PFSK-1 (cell line): Measurements from ENCODE around the gene RNF19B.

Experiments used
- FOXP2 ChIP-seq: optimal IDR thresholded peaks from 2 replicates; pipeline ENCODE3; 2011; ENCODE audit warnings: borderline replicate concordance, control low read depth, inconsistent platforms; ENCODE audit not compliant: insufficient read depth; ENCODE audit errors: extremely low read length, extremely low read depth
- POLR2AphosphoS5 ChIP-seq: IDR thresholded peaks from 2 replicates; pipeline ENCODE4 v1.6.1; 2012; ENCODE audit warnings: low read depth, mild to moderate bottlenecking, control low read depth, low read length, moderate library complexity
- SIN3A ChIP-seq: IDR thresholded peaks from 2 replicates; pipeline ENCODE4 v1.6.1; 2012; ENCODE audit warnings: mild to moderate bottlenecking, low read length, moderate library complexity, borderline replicate concordance; ENCODE audit not compliant: insufficient read depth
- TAF1 ChIP-seq: IDR thresholded peaks from 2 replicates; pipeline ENCODE4 v1.6.1; 2012; ENCODE audit warnings: low read length, control low read depth, borderline replicate concordance; ENCODE audit not compliant: insufficient read depth
- TF ChIP-seq, protein P1 (sequence below), 2 experiments: IDR thresholded peaks; 2 replicates each; pipeline versions ENCODE4 v1.6.1 to v1.8.0; 2011 to 2012; ENCODE audit warnings: low read depth in 2 of 2, low read length in 2 of 2, control low read depth in 1 of 2, inconsistent platforms in 1 of 2, mild to moderate bottlenecking in 1 of 2, moderate library complexity in 1 of 2; ENCODE audit not compliant: insufficient read depth in 1 of 2

RNF19B gene

DNA sequence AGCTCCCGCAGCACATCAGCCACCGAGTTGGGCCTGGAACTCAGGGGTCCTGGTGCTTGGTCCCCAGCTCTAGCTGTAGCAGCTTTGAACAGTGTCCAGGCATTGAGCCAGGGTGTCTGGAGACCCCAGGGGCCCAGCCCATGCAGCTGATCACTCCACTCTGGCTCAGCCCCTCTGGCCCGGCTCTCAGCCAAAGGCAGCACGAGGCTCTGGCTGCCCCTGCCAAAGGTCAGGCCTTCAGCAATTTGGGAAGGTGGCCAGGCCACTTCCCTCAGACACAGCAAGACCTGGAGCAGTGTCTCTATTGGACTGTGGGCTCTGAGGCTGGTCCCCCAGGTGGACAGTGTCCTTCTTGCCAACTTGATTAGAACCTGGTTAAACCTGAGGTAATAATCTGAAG lies 34.4 kb upstream of the RNF19B start:
- TF ChIP-seq, protein P1, sequence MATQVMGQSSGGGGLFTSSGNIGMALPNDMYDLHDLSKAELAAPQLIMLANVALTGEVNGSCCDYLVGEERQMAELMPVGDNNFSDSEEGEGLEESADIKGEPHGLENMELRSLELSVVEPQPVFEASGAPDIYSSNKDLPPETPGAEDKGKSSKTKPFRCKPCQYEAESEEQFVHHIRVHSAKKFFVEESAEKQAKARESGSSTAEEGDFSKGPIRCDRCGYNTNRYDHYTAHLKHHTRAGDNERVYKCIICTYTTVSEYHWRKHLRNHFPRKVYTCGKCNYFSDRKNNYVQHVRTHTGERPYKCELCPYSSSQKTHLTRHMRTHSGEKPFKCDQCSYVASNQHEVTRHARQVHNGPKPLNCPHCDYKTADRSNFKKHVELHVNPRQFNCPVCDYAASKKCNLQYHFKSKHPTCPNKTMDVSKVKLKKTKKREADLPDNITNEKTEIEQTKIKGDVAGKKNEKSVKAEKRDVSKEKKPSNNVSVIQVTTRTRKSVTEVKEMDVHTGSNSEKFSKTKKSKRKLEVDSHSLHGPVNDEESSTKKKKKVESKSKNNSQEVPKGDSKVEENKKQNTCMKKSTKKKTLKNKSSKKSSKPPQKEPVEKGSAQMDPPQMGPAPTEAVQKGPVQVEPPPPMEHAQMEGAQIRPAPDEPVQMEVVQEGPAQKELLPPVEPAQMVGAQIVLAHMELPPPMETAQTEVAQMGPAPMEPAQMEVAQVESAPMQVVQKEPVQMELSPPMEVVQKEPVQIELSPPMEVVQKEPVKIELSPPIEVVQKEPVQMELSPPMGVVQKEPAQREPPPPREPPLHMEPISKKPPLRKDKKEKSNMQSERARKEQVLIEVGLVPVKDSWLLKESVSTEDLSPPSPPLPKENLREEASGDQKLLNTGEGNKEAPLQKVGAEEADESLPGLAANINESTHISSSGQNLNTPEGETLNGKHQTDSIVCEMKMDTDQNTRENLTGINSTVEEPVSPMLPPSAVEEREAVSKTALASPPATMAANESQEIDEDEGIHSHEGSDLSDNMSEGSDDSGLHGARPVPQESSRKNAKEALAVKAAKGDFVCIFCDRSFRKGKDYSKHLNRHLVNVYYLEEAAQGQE (IDR thresholded peaks at IDR 0.05; ENCODE audit: insufficient read depth in 1 of 2, low read depth in 2 of 2, low read length in 2 of 2): no peak
- no peak for TF ChIP-seq FOXP2
- TF ChIP-seq POLR2AphosphoS5: no peak

DNA sequence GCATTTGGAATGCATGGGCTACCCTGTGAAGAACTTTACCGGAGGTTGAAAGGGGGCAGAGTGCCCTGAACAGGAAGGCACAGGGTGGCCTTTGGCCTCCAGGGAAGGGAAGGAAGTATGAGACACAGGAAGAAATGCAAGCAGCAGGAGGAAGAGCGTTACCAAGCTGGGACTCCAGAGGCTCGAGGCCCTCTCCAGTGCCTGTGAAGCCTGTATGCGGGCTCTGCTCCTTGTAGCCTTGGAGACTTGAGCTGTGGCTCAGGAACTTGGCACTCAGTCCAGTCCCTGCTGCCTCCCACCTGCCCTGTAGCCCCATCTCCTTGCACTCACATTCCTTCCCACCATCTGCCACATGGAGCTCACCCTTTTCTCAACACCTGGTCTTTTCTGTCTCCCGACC lies 33.5 kb upstream of the RNF19B start:
- TF ChIP-seq POLR2AphosphoS5 (no peak; the same call in 1 of the 2 replicates), FOXP2 (no peak), TAF1 (no peak), SIN3A (no peak)
- TF ChIP-seq, protein P1 (IDR thresholded peaks at IDR 0.05; ENCODE audit: insufficient read depth in 1 of 2, low read depth in 2 of 2, low read length in 2 of 2): no peak

DNA sequence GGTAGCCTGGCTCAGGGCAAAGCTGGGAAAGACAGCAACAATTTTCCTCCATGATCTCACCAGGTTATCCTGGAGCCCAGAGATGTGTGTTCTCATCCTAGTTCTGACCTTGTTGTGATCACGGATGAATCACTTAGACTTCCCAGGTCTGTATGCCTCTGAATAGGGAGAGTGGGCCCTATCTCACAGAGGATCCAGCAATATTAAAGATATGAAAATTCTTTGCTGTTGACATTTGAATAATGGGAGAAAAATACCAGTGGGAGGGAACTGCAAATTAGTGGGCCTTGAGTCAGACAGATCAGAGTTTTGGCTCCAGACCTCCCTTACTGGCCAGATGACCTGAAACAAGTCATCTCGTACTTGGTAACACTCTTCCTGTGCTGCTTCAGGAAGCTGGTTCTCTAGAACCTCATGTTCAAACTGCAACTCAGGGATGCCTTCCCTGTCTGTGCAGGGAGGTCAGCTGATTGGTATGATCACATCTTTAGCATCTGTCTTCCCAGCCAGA lies 32.8 kb upstream of the RNF19B start:
- TF ChIP-seq FOXP2 (no peak), POLR2AphosphoS5 (no peak), TAF1 (no peak), SIN3A (no peak)
- TF ChIP-seq, protein P1 (IDR thresholded peaks at IDR 0.05; ENCODE audit: insufficient read depth in 1 of 2, low read depth in 2 of 2, low read length in 2 of 2): no peak

DNA sequence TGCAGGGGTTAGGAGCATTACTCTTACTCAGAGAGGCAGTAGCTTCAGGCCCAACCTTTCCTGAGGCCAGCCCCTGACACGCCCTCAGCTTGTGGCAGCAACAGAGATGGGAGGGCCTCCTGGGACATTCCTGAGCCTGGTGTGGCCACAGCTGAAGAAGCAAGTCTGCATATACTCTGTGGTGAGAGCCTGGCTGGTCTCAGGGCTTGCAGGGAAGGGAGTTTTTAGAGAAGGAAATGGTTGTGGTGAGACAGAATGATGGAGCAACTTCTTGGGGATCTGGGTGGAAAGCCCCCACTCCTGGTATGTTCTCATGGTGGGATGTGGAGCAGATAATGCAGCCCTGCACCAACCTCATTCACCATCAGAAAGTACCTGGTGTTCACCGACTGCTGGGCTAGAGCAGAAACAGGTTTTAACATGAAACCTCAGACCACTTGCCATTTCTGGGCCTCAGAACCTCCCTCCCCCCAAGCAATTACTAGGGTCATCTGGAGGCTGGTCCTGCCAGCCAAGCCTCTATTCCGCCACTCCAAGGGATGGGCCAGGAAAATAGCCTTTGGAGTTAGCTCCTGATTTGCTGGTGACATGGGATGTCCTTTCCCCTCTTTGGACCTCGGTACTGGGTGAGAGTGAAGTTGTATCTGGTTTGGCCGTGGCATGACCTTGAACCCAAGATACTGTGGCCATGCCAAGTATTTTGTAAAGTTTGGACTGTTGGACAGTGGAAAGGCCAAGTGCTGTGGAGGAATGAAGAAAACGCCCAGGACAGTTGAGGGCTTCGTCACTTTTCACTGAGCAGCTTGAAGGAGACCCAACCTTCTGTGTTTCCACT lies 28.1 kb upstream of the RNF19B start:
- no peak for TF ChIP-seq TAF1
- no peak for TF ChIP-seq FOXP2
- 0 out of 2 replicates have a peak, but pooled peaks have one; percentile 30 for TF ChIP-seq SIN3A
- no peak for TF ChIP-seq POLR2AphosphoS5

DNA sequence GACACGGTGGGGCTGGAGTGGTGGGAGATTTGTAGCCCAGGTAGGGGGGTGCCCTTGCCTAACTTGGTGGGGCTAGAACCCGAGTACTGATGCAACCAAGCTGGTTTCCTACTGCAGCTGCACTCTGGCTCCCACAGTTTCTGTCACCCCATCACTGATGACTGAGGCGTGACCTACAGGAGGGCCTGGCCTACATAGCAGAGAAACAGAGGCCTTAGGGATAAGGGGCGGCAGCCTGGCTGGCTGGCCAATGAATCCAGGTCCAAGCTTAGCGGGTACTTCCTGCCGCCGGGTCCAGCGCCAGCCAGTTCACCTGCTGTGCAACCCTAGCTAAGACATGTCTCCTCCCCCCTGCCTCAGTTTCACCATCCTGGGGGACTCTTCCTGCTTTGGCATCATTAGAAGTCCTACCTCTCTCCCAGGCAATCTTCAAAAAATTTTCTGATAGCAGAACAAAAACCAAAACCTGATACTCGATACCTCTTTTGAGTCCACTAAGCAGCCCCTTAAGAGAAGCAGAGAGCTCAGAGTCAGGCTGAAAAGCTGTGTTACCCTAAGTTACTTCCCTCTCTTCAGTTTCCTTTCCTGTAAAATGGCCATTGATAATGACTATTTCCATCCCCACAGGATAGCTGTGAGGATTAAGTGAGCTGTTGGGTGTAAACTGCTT lies 27.3 kb upstream of the RNF19B start:
- TF ChIP-seq POLR2AphosphoS5: no peak
- TF ChIP-seq, protein P1 (IDR thresholded peaks at IDR 0.05; ENCODE audit: insufficient read depth in 1 of 2, low read depth in 2 of 2, low read length in 2 of 2): no peak
- no peak for TF ChIP-seq SIN3A
- TF ChIP-seq FOXP2: no peak
- TF ChIP-seq TAF1: no peak
